Common myeloid progenitor, CD34-positive (primary cell): Measurements from ENCODE around the gene ILK.
A peak's percentile ranks its signal among the peaks of the same experiment; 100 is the strongest.

Source experiments
- CTCF ChIA-PET: fragments of 350-600 bp; sonication (Branson Sonifier 250); formaldehyde crosslinking; loops from one replicate; lab custom pipeline; 2021; ENCODE audit warnings: antibody characterized with exemption; lab: Charles Lee
- POLR2A ChIA-PET: fragments of 350-600 bp; sonication (Branson Sonifier 250); formaldehyde crosslinking; loops from one replicate; lab custom pipeline; 2021; ENCODE audit warnings: antibody characterized with exemption; lab: Charles Lee
- DNase-seq, 3 donors: peaks; one replicate each; pipeline versions ENCODE4 v3.0.0 to v3.0.0-alpha.2; 2013
- H3K27ac ChIP-seq, 2 experiments: 1 replicate in 1 of 2; 2 replicates in 1 of 2; pipeline ENCODE4 v1.7.0; 2013; ENCODE audit warnings: inconsistent platforms in 2 of 2, low read length in 2 of 2, mild to moderate bottlenecking in 2 of 2, low read depth in 1 of 2, moderate library complexity in 1 of 2; ENCODE audit not compliant: severe bottlenecking in 2 of 2, insufficient read depth in 1 of 2, poor library complexity in 1 of 2
- H3K27me3 ChIP-seq, 5 experiments: replicated peaks in 2 of 5; 1 replicate in 3 of 5; 2 replicates in 2 of 5; pipeline versions ENCODE4 v1.6.1 to v1.7.0; 2013; ENCODE audit warnings: low read length in 4 of 5, mild to moderate bottlenecking in 2 of 5, moderate library complexity in 2 of 5, inconsistent platforms in 1 of 5; ENCODE audit not compliant: insufficient read depth in 5 of 5, control insufficient read depth in 4 of 5
- H3K36me3 ChIP-seq, 4 experiments: 1 replicate in 2 of 4; 2 replicates in 2 of 4; pipeline versions ENCODE4 v1.6.1 to v1.7.0; 2013; ENCODE audit warnings: low read length in 3 of 4, control low read depth in 1 of 4, mild to moderate bottlenecking in 1 of 4; ENCODE audit not compliant: control insufficient read depth in 4 of 4, insufficient read depth in 4 of 4
- H3K4me1 ChIP-seq, 4 experiments: 1 replicate in 3 of 4; 2 replicates in 1 of 4; pipeline versions ENCODE4 v1.6.1 to v1.7.1; 2013; ENCODE audit warnings: low read length in 3 of 4, mild to moderate bottlenecking in 3 of 4, control low read depth in 1 of 4, inconsistent platforms in 1 of 4, moderate library complexity in 1 of 4; ENCODE audit not compliant: control insufficient read depth in 4 of 4, insufficient read depth in 4 of 4; ENCODE audit errors: control extremely low read depth in 1 of 4
- H3K4me3 ChIP-seq, 7 experiments: 1 replicate in 4 of 7; 2 replicates in 3 of 7; pipeline versions ENCODE4 v1.5.1 to v1.7.0; 2013; ENCODE audit warnings: mild to moderate bottlenecking in 7 of 7, low read length in 6 of 7, moderate library complexity in 6 of 7, inconsistent platforms in 2 of 7, low read depth in 2 of 7, control low read depth in 1 of 7; ENCODE audit not compliant: insufficient read depth in 4 of 7, control insufficient read depth in 1 of 7; ENCODE audit errors: extremely low read depth in 1 of 7
- H3K9me3 ChIP-seq, 5 experiments: 1 replicate in 4 of 5; 2 replicates in 1 of 5; pipeline versions ENCODE4 v1.6.1 to v1.7.1; 2013; ENCODE audit warnings: low read length in 4 of 5, mild to moderate bottlenecking in 2 of 5, inconsistent platforms in 1 of 5, low read depth in 1 of 5, moderate library complexity in 1 of 5; ENCODE audit not compliant: control insufficient read depth in 4 of 5, insufficient read depth in 2 of 5; ENCODE audit errors: control extremely low read depth in 1 of 5
- WGBS: methylation state at CpG from one replicate; pipeline ENCODE4 v1.1.5; 2013; ENCODE audit not compliant: insufficient coverage; 5-methylcytosine and 5-hydroxymethylcytosine counted together

ILK gene

GRCh38 chr11:6586434-6587359 lies 16.9 kb upstream of the ILK start:
- H3K27ac ChIP-seq = no peak overlapping the region
- ChIA-PET CTCF (interaction anchor here (1.1 to 1.7 kb wide), 4 partner anchors 26 to 96 kb away, joined by 3 to 4 read pairs (median 4); partner anchors contain the start of genes MRPL17 and TAF10), POLR2A (no interaction called here)
- peaks cover 0 to 24% (median 2%) of the 10 kb centered on the region in 5 experiments for H3K9me3 ChIP-seq
- WGBS = 97% methylated on average over 18 of the region's 25 CpGs
- peaks cover 0 to 7% (median 0%) of the 10 kb centered on the region in 4 experiments for H3K36me3 ChIP-seq
- H3K27me3 ChIP-seq = no peaks in the 10 kb centered on the region
- H3K4me1 ChIP-seq = no peaks in the 10 kb centered on the region
- no peak overlapping the region for H3K4me3 ChIP-seq
- DNase-seq = no peak

DNA sequence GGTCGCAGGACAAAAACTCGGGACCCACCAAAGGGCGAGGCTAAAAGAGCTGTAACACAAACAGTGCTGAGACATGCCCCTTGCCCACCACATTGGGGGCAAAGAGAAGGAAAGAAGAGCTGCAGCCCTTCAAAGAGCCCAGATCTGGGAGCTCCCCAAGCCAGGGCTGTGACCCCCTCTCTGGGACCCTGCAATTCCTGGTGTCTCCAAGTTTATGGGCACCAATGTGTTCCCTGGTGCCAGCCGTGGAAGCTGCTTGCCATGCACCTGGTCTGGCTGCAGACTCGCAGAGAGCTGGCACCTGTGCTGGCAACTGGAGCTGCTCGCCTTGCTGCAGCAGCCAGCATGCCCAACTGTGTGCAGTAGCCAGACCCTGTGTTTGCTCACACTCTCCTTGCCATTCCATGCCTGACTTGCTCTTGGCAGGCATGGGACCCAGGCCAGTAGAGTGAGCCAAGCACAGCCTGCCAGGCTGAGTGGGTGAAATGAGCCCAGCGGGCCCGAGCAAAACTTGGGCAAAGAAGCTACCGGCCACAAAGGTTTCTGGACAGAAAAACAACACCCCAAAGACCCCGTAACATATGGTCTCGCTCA lies 16.1 kb upstream of the ILK start:
- H3K4me1 ChIP-seq = no peaks in the 10 kb centered on the region
- H3K4me3 ChIP-seq = no peak overlapping the region
- H3K36me3 ChIP-seq = peaks cover 0 to 9% (median 3%) of the 10 kb centered on the region in 4 experiments
- ChIA-PET CTCF (interaction anchor here (1.1 to 1.7 kb wide), 4 partner anchors 25 to 96 kb away, joined by 3 to 4 read pairs (median 4); partner anchors contain the start of genes MRPL17 and TAF10), POLR2A (no interaction called here)
- WGBS = 100% methylated on average over 9 of the region's 11 CpGs
- peaks cover 0 to 19% (median 2%) of the 10 kb centered on the region in 5 experiments for H3K9me3 ChIP-seq
- H3K27me3 ChIP-seq = no peaks in the 10 kb centered on the region
- DNase-seq = no peak
- H3K27ac ChIP-seq = no peak overlapping the region

DNA sequence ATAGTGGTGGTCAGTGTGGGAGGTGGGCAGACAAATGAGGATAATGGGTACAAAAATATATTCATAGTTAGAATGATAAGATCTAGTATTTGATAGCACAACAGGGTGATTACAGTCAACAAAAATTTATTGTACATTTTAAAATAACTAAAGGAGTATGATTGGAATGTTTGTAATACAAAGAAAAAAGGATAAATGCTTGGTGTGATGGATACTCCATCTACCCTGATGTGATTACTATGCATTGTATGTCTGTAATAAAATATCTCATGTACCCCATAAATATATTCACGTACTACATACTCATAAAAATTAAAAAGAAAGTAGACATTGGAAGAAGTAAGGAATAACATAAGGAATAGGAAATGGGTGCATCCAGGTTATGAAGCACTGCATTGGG lies 15.6 kb upstream of the ILK start:
- CTCF ChIA-PET = interaction anchor here (1.1 to 1.7 kb wide), 3 partner anchors 33 to 95 kb away, joined by 3 to 4 read pairs (median 4); partner anchors contain the start of gene MRPL17
- H3K9me3 ChIP-seq = peaks cover 0 to 17% (median 2%) of the 10 kb centered on the region in 5 experiments
- DNase-seq = no peak
- POLR2A ChIA-PET = no interaction called here
- no peaks in the 10 kb centered on the region for H3K27me3 ChIP-seq
- no peak overlapping the region for H3K27ac ChIP-seq
- peaks cover 2 to 9% (median 7%) of the 10 kb centered on the region in 4 experiments for H3K36me3 ChIP-seq
- no peak overlapping the region for H3K4me3 ChIP-seq
- peaks cover 0 to 2% (median under 1%) of the 10 kb centered on the region in 4 experiments for H3K4me1 ChIP-seq
- no CpG with 5 or more reads among the region's 1 CpG for WGBS

- H3K9me3 ChIP-seq = no peaks in the 10 kb centered on the region
- DNase-seq = no peak
- H3K27ac ChIP-seq = peak overlapping the region in 1 of 2 experiments; percentile 16
- peaks cover 0 to 19% (median 8%) of the 10 kb centered on the region in 4 experiments for H3K4me1 ChIP-seq
- H3K36me3 ChIP-seq = peaks cover 19 to 55% (median 33%) of the 10 kb centered on the region in 4 experiments
- WGBS = 79% methylated on average over 3 of the region's 3 CpGs
- ChIA-PET POLR2A (no interaction called here), CTCF (interaction anchor here (0.8 to 2.6 kb wide), 10 partner anchors 8 to 112 kb away, joined by 3 to 7 read pairs (median 4); partner anchors contain the start of genes MRPL17 and TAF10)
- no peaks in the 10 kb centered on the region for H3K27me3 ChIP-seq
- no peak overlapping the region for H3K4me3 ChIP-seq
Observed at GRCh38 chr11:6594142-6594768, 9.3 kb upstream of the ILK start.

DNA sequence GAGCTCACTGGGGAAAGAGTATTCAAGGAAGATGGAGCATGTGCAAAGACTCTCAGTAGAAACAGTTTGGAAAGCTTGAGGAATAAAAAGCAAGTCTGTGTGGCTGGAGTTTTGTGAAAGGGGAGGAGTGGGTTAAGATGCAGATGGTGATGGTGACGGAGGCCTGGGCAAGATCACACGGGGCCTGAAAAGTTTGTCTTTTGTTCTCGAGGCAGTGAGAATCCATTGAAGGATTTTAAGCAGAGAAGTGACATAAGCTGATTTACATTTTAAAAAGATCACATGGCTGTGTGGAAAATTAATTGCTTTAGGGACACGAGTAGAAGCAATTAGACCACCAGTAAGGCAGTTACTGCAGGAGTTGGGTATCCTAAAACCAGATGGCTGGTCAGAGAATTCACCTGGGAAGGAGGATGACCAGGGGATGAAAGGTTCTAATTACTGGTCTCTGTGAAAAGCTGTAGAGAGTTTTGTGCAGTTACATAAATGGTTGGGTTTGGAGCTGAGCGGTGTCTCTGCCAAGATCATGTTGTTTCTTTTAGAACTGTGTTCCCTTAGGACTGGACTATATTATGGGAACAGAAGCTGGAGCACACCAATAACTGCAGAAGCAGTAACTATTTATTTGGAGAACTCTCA lies 7.2 kb upstream of the ILK start:
- H3K27ac ChIP-seq = no peak overlapping the region
- POLR2A ChIA-PET = no interaction called here
- no peak overlapping the region for H3K4me3 ChIP-seq
- peaks cover 0 to 20% (median 9%) of the 10 kb centered on the region in 4 experiments for H3K4me1 ChIP-seq
- DNase-seq = no peak
- H3K9me3 ChIP-seq = no peaks in the 10 kb centered on the region
- WGBS = 94% methylated on average over 5 of the region's 5 CpGs
- CTCF ChIA-PET = interaction anchor here (0.9 to 2.6 kb wide), 7 partner anchors 16 to 72 kb away, joined by 3 to 7 read pairs (median 5); partner anchors contain the start of genes TAF10 and TPP1
- H3K36me3 ChIP-seq = peaks cover 35 to 76% (median 54%) of the 10 kb centered on the region in 4 experiments
- no peaks in the 10 kb centered on the region for H3K27me3 ChIP-seq

GRCh38 chr11:6598555-6598954 lies 5.0 kb upstream of the ILK start:
- no peak for DNase-seq
- Histone ChIP-seq H3K4me1 (peaks cover 9 to 32% (median 21%) of the 10 kb centered on the region in 4 experiments), H3K36me3 (peaks cover 30 to 70% (median 54%) of the 10 kb centered on the region in 4 experiments), H3K4me3 (no peak overlapping the region), H3K27ac (no peak overlapping the region), H3K9me3 (no peaks in the 10 kb centered on the region), H3K27me3 (no peaks in the 10 kb centered on the region)
- ChIA-PET POLR2A (no interaction called here), CTCF (interaction anchor here (0.5 to 1.4 kb wide), 3 partner anchors 22 to 85 kb away, joined by 3 to 4 read pairs (median 4); partner anchors contain the start of gene MRPL17)
- WGBS = 100% methylated on average over 3 of the region's 3 CpGs
